GM12878 (cell line): ENCODE measurements around the gene NDUFB4. TPM values are rescaled to one million over a fixed set of nuclear protein-coding genes. Genes with fewer than 3 reads are reported as not detected.

Source experiments
- ATAC-seq: fragments of 200-7000 bp; cut with Tn5 transposase; 3 replicates; pipeline ENCODE4 v1.9.1; 2020; ENCODE audit warnings: mild to moderate bottlenecking, moderate library complexity
- BruUV-seq: library from RNA; stranded (reverse); fragments of 400-500 nt; replicated peaks from 2 replicates; lab custom pipeline; 2021; lab: Mats Ljungman, UMichigan
- CTCF ChIA-PET: fragments of 300-600 bp; sonication (Branson Sonifier 250); formaldehyde crosslinking; extraction: SDS; loops from one replicate; lab custom pipeline; 2021; ENCODE audit warnings: inconsistent platforms; lab: Yijun Ruan, JAX
- POLR2A ChIA-PET: fragments of 350-600 bp; formaldehyde crosslinking; extraction: SDS; loops from one replicate; lab custom pipeline; 2021; ENCODE audit warnings: inconsistent platforms; lab: Charles Lee
- RAD21 ChIA-PET: fragments of 300-600 bp; sonication (Branson Sonifier 250); formaldehyde crosslinking; loops from one replicate; lab custom pipeline; 2023; ENCODE audit warnings: antibody characterized with exemption; ENCODE audit not compliant: unreplicated experiment; lab: Charles Lee
- SMC1A ChIA-PET: fragments of 300-600 bp; sonication (Branson Sonifier 250); formaldehyde crosslinking; loops from one replicate; lab custom pipeline; 2023; ENCODE audit not compliant: unreplicated experiment, uncharacterized antibody; lab: Charles Lee
- DNase-seq: peaks from one replicate; pipeline ENCODE4 v3.0.0-alpha.2; 2011; ENCODE audit warnings: low read depth, low spot score
- FAIRE-seq: peaks from 3 replicates; lab custom pipeline; 2011; peaks lifted over from hg19 to GRCh38; lab: Jason Lieb, UNC
- H2AFZ ChIP-seq: 2 replicates; pipeline ENCODE4 v1.6.0; 2011; ENCODE audit warnings: low read depth, low read length, control low read depth; ENCODE audit not compliant: control insufficient read depth
- H3K27ac ChIP-seq: 2 replicates; pipeline ENCODE4 v1.5.1; 2011; ENCODE audit warnings: control low read depth; ENCODE audit not compliant: control insufficient read depth, insufficient read depth
- H3K27me3 ChIP-seq, 2 experiments: replicated peaks in 1 of 2; 2 replicates each; pipeline versions ENCODE4 v1.6.0 to v1.6.1; 2011; ENCODE audit warnings: low read length in 1 of 2; ENCODE audit not compliant: control insufficient read depth in 2 of 2, insufficient read depth in 2 of 2
- H3K36me3 ChIP-seq, 2 experiments: 2 replicates each; pipeline ENCODE4 v1.5.1; 2011; ENCODE audit warnings: low read length in 1 of 2; ENCODE audit not compliant: control insufficient read depth in 2 of 2, insufficient read depth in 2 of 2
- H3K4me1 ChIP-seq: 2 replicates; pipeline ENCODE4 v1.6.1; 2011; ENCODE audit warnings: mild to moderate bottlenecking, low read length, moderate library complexity, mixed read lengths; ENCODE audit not compliant: control insufficient read depth, insufficient read depth
- H3K4me2 ChIP-seq: 2 replicates; pipeline ENCODE4 v1.6.0; 2011; ENCODE audit warnings: control low read depth; ENCODE audit not compliant: control insufficient read depth, insufficient read depth
- H3K4me3 ChIP-seq: fragments of 200-600 bp; sonication (generic); 2 replicates; pipeline ENCODE4 v1.5.1; 2016
- H3K79me2 ChIP-seq: 2 replicates; pipeline ENCODE4 v1.6.0; 2011; ENCODE audit warnings: low read length; ENCODE audit not compliant: control insufficient read depth, insufficient read depth
- H3K9ac ChIP-seq: 2 replicates; pipeline ENCODE4 v1.8.0; 2011; ENCODE audit warnings: low read length, control low read depth, mixed read lengths; ENCODE audit not compliant: control insufficient read depth, insufficient read depth
- H3K9me3 ChIP-seq: replicated peaks from 3 replicates; pipeline ENCODE4 v1.5.1; 2011; ENCODE audit warnings: mild to moderate bottlenecking, low read length; ENCODE audit not compliant: control insufficient read depth, insufficient read depth
- H4K20me1 ChIP-seq: 2 replicates; pipeline ENCODE4 v1.6.0; 2011; ENCODE audit not compliant: control insufficient read depth, insufficient read depth
- ASH2L ChIP-seq: fragments of 300-600, 200-600 bp; sonication (generic); IDR thresholded peaks from 2 replicates; pipeline ENCODE4 v1.6.1; 2017; ENCODE audit warnings: low read depth, mild to moderate bottlenecking, borderline replicate concordance
- BMI1 ChIP-seq: fragments of 450-650 bp; IDR thresholded peaks from 2 replicates; pipeline ENCODE4 v1.6.1; 2016; ENCODE audit warnings: mild to moderate bottlenecking, moderate library complexity, borderline replicate concordance
- EP300 ChIP-seq, 2 experiments: fragments of 150-350 bp in 1 of 2; IDR thresholded peaks; 2 replicates each; pipeline ENCODE4 v1.6.1; 2011 to 2012; ENCODE audit warnings: low read depth in 2 of 2, low read length in 2 of 2, borderline replicate concordance in 1 of 2, improper control_type of control experiment in 1 of 2, inconsistent platforms in 1 of 2; ENCODE audit not compliant: control insufficient read depth in 1 of 2
- GATAD2B ChIP-seq: fragments of 450-650 bp; conservative IDR thresholded peaks from 2 replicates; pipeline ENCODE4 v1.6.1; 2017; ENCODE audit warnings: low read depth, mild to moderate bottlenecking, moderate library complexity
- HDAC6 ChIP-seq: fragments of 200-600 bp; sonication (generic); IDR thresholded peaks from one replicate; pipeline ENCODE4 v1.8.0; 2017; ENCODE audit warnings: antibody characterized with exemption; ENCODE audit not compliant: unreplicated experiment
- HSF1 ChIP-seq: fragments of 150-350 bp; IDR thresholded peaks from 2 replicates; pipeline ENCODE4 v1.6.1; 2014; ENCODE audit warnings: mild to moderate bottlenecking, low read depth, low read length
- JUND ChIP-seq: IDR thresholded peaks from 2 replicates; pipeline ENCODE4 v1.6.1; 2012; ENCODE audit warnings: low read depth, mild to moderate bottlenecking, low read length, improper control_type of control experiment, moderate library complexity
- MTA3 ChIP-seq: IDR thresholded peaks from 2 replicates; pipeline ENCODE4 v1.6.1; 2012; ENCODE audit warnings: low read length, inconsistent platforms, borderline replicate concordance
- PBX3 ChIP-seq: IDR thresholded peaks from 2 replicates; pipeline ENCODE4 v1.6.1; 2011; ENCODE audit warnings: mild to moderate bottlenecking, low read depth, low read length, moderate library complexity; ENCODE audit not compliant: insufficient replicate concordance
- RB1 ChIP-seq: fragments of 450-650 bp; formaldehyde crosslinking; IDR thresholded peaks from 2 replicates; pipeline ENCODE4 v1.6.1; 2017; ENCODE audit warnings: mild to moderate bottlenecking, borderline replicate concordance
- SMC3 ChIP-seq: IDR thresholded peaks from 2 replicates; pipeline ENCODE4 v1.6.1; 2011; ENCODE audit warnings: low read length, improper control_type of control experiment, borderline replicate concordance
- WGBS: methylation state at CpG from one replicate; pipeline ENCODE4 v1.1.6; 2016; ENCODE audit warnings: low lambda C conversion rate; ENCODE audit not compliant: insufficient replicate concordance, insufficient coverage; ENCODE audit errors: missing lambda C conversion rate; 5-methylcytosine and 5-hydroxymethylcytosine counted together
- in situ Hi-C: fragments of 300-500 bp; cut with MboI; formaldehyde crosslinking; loops from 9 replicates; pipeline ENCODE4 v1.14.3; 2018; ENCODE audit warnings: mixed read lengths
- intact Hi-C: fragments of 100-400 bp; cut with micrococcal nuclease; formaldehyde crosslinking; loops from one replicate; pipeline ENCODE4 v1.14.2; 2022; ENCODE audit not compliant: unreplicated experiment
- polyA plus RNA-seq, 11 experiments: library from polyadenylated mRNA; depleted of rRNA in 4 of 11; unstranded in 6 of 11; stranded (reverse) in 5 of 11; fragments of >200 nt; fragmentation: Nextera tagmentation in 4 of 11; fragmentation: Illumina TruSeq in 1 of 11; extraction: Ambion mirVana in 4 of 11; extraction: Trizol in 1 of 11; gene quantifications; 1 replicate in 1 of 11; 2 replicates in 10 of 11; pipeline versions ENCODE4 v1.2.1 to v1.2.3, GENCODE V29; 2011 to 2016; ENCODE audit warnings: inconsistent platforms in 2 of 11, missing spikeins in 2 of 11, low read depth in 1 of 11
- total RNA-seq, 4 experiments: library from RNA; depleted of rRNA in 3 of 4; stranded (reverse); fragments of >200 nt in 3 of 4; fragmentation: Illumina TruSeq in 1 of 4; extraction: Trizol in 1 of 4; gene quantifications; 2 replicates each; pipeline versions ENCODE4 v1.2.1 to v1.2.3, GENCODE V29; 2013 to 2021

NDUFB4 gene
- total and polyA plus RNA-seq, 10 of the 15 experiments (the other 5 are each of a cell fraction or from before 2014, with no cell fraction given): 155 to 864 (median 387) TPM

- TF ChIP-seq HSF1 (no peak), HDAC6 (no peak), JUND (no peak), RB1 (no peak), ASH2L (no peak), SMC3 (no peak), EP300 (IDR thresholded peaks at IDR 0.05; ENCODE audit: borderline replicate concordance in 1 of 2, control insufficient read depth in 1 of 2, low read depth in 2 of 2, low read length in 2 of 2) (no peak), GATAD2B (no peak)
These were observed 32.6 kb upstream of the NDUFB4 start (continued) for GRCh38 chr3:120563356-120564022.

GRCh38 chr3:120566243-120566975, 29.7 kb upstream of the NDUFB4 start:
- BruUV-seq: no TSS peak
- Histone ChIP-seq H2AFZ (no peak overlapping the region), H3K9ac (no peak overlapping the region), H3K36me3 (no peaks in the 10 kb centered on the region), H4K20me1 (no peaks in the 10 kb centered on the region; the same call in 1 of the 2 replicates), H3K79me2 (no peaks in the 10 kb centered on the region), H3K4me3 (no peak overlapping the region), H3K9me3 (no peaks in the 10 kb centered on the region), H3K27me3 (no peaks in the 10 kb centered on the region), H3K27ac (no peak overlapping the region), H3K4me2 (no peak overlapping the region), H3K4me1 (no peaks in the 10 kb centered on the region)
- CTCF ChIA-PET: interaction anchor here (0.7 to 15.5 kb wide), 18 partner anchors 8 to 323 kb away, joined by 3 to 376 read pairs (median 4); partner anchors contain the start of genes LRRC58 and NDUFB4
- TF ChIP-seq MTA3 (no peak), BMI1 (no peak), PBX3 (no peak)
- no peak for FAIRE-seq
- peak; percentile 27; the same call in 2 of the 3 replicates for ATAC-seq
- in situ Hi-C loops (no loop called here), intact Hi-C loops (no loop called here)
- POLR2A ChIA-PET: interaction anchor here (0.7 kb wide), 1 partner anchor 29 kb away, joined by 4 read pairs; the partner anchor contains the start of gene NDUFB4
- DNase-seq: no peak
- RAD21 ChIA-PET: interaction anchor here (1.6 to 2.8 kb wide), 5 partner anchors 8 to 228 kb away, joined by 5 to 36 read pairs (median 10); partner anchors contain the start of gene NDUFB4
- 63% methylated on average over 4 of the region's 4 CpGs for WGBS
- SMC1A ChIA-PET: interaction anchor here (0.7 to 4.0 kb wide), 16 partner anchors 8 to 310 kb away, joined by 3 to 50 read pairs (median 6); partner anchors contain the start of genes GTF2E1, NDUFB4 and RABL3
